Measurements from ENCODE around the gene LRRC70. TPM values are rescaled to one million over a fixed set of nuclear protein-coding genes. Genes with fewer than 3 reads are reported as not detected.

LRRC70 gene
- total RNA-seq, 1 donor from 2014 or later = 1.0 TPM

Other genes starting within 250 kb of the LRRC70 start
- gene DIMT1, start 174.9 kb upstream of the LRRC70 start, total RNA-seq = 16.4 TPM
- gene IPO11, start 166.1 kb upstream of the LRRC70 start, total RNA-seq = 34.5 TPM

Measured in Right ventricle myocardium inferior (tissue), 1 donor.